ENCODE measurements around the gene CXorf58.

DNA sequence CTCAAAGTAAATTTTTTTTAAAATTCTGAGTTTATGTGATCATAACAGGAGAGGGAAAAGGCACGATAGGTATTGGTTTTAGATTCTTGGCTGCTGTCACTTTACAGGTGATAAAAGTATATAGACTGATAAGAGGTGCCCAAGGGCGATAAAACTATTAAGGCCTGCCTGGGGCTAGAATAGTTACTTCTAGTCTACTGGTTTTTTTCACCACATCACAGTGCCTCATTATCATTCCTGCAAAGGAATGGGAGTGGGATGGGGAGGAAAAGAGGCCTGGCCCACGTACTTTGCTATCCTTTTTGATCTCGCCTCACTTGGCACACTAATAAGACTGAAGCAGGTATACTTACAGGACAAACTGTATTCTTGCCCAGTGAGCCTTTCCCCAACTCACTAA is 46.6 kb downstream of the CXorf58 start:
- TF ChIP-seq, protein P1, sequence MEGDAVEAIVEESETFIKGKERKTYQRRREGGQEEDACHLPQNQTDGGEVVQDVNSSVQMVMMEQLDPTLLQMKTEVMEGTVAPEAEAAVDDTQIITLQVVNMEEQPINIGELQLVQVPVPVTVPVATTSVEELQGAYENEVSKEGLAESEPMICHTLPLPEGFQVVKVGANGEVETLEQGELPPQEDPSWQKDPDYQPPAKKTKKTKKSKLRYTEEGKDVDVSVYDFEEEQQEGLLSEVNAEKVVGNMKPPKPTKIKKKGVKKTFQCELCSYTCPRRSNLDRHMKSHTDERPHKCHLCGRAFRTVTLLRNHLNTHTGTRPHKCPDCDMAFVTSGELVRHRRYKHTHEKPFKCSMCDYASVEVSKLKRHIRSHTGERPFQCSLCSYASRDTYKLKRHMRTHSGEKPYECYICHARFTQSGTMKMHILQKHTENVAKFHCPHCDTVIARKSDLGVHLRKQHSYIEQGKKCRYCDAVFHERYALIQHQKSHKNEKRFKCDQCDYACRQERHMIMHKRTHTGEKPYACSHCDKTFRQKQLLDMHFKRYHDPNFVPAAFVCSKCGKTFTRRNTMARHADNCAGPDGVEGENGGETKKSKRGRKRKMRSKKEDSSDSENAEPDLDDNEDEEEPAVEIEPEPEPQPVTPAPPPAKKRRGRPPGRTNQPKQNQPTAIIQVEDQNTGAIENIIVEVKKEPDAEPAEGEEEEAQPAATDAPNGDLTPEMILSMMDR (IDR thresholded peaks at IDR 0.05; ENCODE audit: insufficient read depth, low read length, poor library complexity, severe bottlenecking), result no peak
- no peak for TF ChIP-seq EZH2phosphoT487 (conservative IDR thresholded peaks at IDR 0.05; ENCODE audit: low read length)
